Dermis blood vessel endothelial cell (primary cell): Measurements from ENCODE around the gene KLK7. TPM values are rescaled to one million over a fixed set of nuclear protein-coding genes. Genes with fewer than 3 reads are reported as not detected.

ENCODE experiments used
- DNase-seq: peaks from one replicate; pipeline ENCODE4 v3.0.0; 2010
- total RNA-seq: library from RNA; depleted of rRNA; stranded (reverse); fragments of >200 nt; gene quantifications from 2 replicates; pipeline ENCODE4 v1.2.3, GENCODE V29; 2014

Gene KLK7
- total RNA-seq = under 0.01 TPM in 1 of 2 replicates, not detected in the other

DNA sequence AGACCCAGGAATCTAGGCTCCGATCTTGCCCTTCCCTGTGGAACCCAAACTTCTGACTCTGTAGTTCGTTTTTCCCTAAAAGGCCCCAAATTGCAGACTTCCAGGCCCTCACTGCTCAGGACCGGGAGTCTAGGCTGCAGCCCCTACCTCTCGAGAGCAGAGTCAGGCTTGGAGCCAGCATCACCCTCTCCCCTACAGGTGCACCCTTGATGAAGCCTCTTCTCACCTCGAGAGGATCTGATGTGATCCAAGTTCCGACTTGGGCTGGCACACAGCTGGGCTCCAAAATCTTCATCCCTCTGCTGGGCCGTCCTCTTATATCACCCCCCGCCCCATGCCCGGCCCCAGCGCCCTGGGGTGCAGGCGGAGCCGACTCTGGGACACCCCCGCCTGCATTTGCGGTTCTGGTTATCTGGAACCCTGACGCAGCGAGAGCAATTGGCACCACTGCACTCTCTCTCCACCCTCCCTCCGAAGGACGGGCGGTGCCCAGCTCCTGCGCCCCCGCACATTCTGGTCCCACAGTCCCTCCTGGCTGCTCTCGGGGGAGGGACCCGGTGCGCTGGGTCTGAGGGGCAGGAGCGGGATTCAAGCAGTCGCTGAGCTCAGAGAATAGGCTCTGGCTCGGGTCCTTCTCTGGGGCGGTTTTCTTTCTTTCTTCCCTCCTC is at the start of gene KLK7:
Gene KLK7, minus strand, starts transcription at position 293 of the 668 bp plus-strand sequence. CDS start 1,518 bp downstream, outside the sequence.
- no peak for DNase-seq

DNA sequence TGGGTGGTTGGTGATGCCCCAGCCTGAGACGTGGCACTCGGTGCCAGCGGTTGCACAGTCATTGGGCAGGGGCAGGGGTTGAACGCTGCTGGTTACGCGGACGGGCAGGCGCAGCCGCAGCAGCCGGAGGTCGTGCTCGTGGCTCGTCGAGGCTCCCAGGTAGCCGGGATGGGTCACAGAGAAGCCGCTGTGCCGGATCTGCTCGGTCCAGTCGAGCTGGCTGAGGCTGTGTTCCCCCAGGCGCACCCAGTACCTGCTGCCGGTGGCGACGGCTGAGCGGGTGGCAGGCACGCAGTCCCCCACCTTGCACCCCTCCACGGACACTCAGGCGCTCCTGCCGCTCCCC is 48.1 kb upstream of the KLK7 start:
- no peak for DNase-seq

DNA sequence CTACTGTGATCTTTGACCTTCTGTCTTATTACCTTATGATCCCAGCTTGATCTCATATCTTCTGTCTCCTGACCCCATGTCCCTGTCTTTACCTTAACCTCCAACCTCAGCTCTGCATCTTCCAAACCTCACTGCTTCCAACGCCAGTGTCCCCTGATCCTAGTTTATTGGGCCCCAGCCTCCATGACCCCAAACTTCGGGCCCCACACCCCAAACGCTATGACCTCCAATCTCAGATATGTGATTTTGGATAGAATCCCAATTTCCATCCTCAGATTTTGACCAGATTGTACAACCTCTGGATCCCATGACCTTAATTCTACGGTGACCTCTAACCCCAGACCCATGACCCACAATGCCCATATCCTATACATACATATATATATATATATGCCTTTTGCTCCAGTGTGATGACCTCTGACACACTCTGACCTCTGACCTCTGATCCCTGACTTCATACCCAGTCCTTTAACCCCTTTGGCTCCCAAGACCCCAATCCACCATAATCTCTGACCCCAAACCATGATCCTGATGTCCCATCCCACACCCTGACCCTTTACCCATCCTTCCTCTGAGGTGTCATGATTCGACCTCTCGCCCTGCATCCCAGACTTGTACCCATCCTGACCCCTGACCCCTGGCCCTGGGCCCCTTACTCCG is 47.6 kb upstream of the KLK7 start:
- no peak for DNase-seq

DNA sequence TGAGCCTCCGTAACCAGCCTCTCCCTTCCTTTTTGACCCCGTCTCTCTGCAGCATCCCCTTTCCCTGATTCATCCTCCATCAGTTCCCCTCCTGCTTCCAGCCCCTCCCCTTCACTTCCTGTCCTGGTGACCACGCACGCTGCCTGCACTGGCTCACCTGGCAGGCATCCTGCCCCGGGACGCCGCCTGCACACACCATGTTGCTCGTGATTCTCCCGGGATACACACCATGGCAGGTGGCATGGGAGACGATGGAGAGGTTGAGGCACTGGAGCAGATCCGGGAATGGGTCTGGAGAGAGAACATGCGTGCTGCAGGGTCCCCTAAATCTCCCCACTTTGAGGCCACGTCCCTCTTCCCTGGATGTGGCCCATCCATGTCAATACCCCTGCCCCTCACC is 46.9 kb upstream of the KLK7 start:
- no peak for DNase-seq

DNA sequence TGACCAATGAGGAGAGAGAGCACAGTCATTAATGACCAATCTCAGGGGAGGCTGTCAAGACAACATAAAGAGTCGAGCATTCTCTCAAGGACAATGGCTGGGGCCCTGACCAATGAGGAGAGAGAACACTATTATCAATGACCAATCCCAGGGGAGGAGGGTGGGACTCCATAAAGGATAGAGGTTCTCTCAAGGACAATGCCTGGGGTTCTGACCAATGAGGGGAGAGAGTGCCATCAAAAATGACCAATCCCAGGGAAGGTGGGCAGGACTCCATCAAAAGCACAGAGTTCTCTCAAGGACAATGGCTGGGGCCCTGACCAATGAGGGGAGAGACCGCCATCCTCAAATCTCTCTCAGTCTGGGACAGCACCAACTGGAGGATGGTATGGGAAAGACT is 46.0 kb upstream of the KLK7 start:
- DNase-seq = no peak

DNA sequence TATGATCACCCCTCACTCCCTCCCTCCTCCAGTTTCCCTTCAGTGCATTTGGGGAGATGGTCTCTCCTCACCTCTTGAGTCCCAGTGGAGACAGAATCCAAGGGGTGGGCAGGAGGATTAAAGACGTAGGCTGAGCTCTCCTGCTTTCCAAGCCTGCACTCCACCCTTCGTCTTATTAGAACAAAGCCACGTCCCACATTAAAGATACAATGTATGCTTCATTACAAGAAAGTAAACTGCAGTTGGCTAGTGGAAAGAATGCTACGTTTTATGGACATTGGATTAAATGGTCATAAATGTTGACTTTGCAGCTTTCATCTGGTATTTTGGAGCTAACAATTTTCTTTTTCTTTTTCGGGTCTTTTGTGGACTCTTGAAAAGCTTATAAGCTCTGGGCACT is 44.2 kb upstream of the KLK7 start:
- no peak for DNase-seq

DNA sequence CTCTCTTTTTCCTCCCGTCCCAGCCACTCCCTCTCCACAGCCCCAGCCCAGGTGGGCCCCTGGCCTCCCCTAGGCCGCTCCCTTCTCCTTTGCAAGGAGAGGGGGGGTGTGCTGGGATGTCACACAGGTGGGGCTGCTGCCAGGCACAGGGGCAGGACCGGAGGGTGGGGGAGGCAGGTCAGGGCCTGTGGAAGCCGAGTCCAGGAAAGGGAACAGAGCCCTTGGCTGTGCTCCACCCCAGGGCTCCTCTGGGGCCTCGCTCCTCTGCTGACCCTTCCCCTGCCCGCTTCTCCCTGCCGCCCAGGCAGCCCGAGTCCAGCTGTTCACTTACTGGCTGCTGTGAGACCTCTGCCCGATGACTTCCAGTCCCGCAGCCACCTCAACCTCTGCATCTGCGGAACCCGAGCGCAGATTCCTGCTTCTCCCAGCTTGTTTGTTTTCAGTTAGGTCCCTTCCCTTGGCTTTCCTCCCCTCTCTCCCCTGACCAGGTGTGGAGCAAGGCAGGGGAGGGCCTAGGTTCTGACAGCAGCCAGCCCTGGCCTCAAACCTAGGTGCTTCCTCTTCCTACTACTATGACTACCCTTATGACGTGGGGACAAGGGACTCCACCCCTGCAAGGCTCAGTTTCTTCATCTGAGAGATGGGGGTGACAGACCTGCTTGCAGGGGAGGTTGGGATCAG is 43.5 kb upstream of the KLK7 start:
- DNase-seq = no peak

DNA sequence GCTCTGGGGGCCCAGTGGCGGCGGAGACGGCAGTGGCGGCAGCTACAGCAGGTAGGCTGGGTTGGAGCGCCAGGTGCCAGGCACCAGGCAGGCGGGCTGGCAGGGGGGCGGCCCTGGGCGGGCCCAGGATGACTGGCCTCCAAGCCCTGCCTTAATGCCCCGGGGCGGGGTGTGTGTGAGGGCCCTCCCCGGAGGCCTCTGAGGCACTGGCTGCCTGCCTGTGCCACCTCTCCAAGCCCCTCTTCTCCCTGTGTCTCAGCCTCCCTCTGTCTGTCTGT is 42.8 kb upstream of the KLK7 start, which contains the start of gene KLK11:
Gene KLK11, minus strand, starts transcription at position 63 of the 278 bp plus-strand sequence. CDS start 985 bp downstream, outside the sequence.
- DNase-seq = no peak

DNA sequence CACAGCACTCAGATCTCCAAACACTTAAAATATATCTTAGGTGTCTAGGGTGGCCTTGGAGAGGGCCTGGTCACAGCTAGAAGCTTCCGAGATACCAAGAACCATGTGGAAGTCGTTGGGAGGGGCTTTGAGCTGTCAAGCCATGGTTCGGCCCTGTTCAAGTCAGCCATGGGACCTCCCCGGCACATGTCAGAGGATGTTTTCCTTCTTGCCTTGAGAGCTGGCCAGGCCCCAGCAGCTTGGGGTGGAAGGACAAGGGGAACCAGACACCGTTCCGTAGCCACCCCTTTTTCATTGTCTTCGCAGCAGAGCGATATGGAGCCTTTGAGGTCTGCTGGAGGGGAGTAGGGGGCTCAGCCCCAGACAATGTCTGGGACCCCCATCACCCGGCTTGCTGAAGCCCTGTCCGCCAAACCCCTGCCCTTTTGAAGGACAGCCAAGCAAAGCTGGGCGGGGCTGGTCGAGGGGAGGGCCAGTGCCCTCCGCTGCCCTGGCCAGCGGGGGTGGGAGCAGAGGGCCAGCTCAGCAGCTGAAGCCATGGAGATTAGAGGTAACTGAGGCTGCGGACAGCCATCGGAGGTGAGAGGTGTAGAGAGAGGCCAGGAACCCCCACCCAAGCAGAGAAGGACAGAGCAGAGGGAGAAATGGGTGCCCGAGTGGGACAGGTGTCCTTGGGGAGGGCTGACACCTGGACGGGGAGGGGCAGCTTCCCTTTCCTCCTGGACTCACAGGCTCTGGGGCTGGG is 42.3 kb upstream of the KLK7 start:
- no peak for DNase-seq

DNA sequence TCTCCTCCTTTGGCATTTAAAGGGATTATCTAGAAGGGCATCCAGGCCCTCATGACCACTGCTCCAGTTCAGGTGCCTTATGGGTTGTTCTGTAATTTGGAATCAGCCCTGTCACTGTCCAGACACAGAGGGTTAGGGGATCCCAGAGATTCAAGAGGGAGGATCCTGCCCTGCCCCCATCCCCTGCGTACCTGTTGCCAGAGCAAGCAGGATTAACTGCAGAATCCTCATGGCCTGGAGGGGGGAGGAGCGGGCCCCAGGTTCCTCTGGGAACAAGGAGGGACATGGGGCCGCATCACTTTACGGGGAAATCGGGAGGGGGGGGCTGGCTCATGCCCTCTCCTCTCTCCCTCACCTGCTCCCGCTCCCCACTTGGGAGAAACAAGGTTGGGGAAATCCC is 41.7 kb upstream of the KLK7 start:
- no peak for DNase-seq

DNA sequence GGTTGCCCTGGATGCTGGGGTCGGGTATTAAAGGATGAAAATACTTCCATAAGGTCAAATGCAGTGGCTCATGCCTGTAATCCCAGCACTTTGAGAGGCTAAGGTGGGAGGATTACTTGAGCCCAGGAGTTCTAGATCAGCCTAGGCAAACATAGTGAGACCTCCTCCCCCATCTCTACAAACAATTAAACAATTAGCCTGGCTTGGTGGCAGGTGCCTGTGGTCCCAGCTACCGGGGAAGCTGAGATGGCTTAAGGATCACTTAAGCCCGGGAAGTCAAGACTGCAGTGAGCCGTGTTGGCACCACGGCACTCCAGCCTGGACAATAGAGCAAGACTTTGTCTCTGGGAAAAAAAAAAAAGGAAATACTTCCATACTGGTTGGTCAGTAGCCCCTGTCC is 41.2 kb upstream of the KLK7 start:
- no peak for DNase-seq

DNA sequence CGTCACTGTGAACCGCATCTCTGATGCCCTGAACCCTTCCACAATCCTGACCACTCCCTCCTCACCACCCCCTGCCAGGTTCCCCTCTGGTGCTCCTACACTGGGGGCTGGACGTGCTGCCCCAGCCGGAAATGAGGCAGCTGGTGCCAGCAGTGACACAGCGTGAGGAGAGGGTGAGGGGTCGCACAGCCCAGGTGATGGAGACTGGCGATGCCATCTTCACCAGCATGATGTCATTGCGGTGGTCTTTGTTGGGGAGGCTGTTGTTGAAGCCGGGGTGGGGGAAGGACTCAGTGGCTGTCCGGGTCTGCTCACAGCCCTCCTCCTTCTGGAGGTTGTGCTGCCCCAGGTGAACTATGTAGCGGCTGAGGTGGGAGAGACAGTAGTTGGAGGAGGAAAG is 40.2 kb upstream of the KLK7 start:
- no peak for DNase-seq

DNA sequence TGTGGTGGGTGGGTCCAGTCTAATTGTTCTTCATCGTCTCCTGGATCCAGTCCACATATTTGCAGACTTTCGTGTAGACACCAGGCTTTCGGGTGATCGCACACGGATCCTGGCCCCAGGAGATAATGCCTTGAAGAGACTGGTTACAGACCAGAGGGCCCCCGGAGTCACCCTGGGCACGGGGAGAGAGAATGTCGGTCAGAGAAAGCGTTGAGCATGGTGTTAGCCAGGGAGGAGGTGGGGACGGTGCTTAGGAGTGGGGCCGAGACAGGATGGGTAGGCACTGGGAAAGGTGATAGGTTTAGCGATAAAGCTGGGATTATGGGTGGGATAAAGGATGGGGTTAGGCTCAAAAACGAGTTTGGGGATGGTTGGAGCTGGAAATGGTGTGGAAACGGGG is 38.8 kb upstream of the KLK7 start:
- DNase-seq = no peak

DNA sequence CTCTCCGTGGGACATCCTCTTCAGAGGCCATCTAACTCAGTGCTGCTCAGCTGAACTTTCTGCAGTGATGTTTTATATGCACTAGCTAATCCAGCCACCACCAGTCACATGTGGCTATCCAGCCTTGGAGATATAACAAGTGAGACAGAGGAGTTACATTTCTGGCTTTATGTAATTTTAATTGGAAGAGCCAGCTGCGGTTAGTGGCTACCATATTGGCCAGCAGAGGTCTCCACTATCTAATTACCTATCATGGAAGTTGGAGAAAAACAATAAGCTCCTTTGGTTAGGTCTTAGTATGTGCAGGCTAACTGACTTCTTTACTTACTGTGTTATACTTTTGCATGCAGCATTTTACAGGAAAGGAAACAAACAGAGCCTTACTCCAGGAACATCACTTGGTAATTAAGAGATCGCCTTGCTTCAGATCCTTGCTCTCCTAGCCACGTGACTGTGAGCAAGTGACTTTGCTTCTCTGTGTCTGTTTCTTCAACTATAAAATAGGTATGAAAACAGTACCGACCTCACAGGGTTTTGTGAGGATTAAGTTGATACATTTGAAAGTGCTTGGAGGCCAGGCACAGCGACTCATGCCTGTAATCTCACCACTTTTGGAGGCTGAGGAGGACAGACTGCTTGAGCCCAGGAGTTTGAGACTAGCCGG is 37.4 kb upstream of the KLK7 start:
- DNase-seq = peak; percentile 68

DNA sequence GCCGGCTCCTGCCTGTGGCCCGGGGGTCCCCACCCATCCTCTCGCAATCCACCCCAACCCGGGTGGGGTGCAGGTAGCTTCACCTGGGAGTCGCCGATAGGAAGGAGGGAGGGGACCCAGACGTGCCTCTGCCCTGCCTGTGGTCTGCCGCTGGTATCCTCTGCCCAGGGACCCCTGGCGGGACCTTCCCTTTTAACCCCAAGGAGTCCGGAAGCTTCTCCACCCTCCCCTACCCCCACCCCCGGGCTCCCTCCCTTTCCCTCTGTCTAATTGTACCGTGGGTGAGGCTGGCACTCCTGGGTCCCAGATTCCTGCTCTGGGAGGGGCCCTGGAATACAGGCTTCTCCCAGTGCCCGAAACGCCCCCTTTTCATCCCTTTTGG is 35.8 kb upstream of the KLK7 start, which contains the start of gene KLK10:
Gene KLK10, minus strand, starts transcription at position 166 of the 382 bp plus-strand sequence. CDS start 579 bp downstream, outside the sequence.
- no peak for DNase-seq

DNA sequence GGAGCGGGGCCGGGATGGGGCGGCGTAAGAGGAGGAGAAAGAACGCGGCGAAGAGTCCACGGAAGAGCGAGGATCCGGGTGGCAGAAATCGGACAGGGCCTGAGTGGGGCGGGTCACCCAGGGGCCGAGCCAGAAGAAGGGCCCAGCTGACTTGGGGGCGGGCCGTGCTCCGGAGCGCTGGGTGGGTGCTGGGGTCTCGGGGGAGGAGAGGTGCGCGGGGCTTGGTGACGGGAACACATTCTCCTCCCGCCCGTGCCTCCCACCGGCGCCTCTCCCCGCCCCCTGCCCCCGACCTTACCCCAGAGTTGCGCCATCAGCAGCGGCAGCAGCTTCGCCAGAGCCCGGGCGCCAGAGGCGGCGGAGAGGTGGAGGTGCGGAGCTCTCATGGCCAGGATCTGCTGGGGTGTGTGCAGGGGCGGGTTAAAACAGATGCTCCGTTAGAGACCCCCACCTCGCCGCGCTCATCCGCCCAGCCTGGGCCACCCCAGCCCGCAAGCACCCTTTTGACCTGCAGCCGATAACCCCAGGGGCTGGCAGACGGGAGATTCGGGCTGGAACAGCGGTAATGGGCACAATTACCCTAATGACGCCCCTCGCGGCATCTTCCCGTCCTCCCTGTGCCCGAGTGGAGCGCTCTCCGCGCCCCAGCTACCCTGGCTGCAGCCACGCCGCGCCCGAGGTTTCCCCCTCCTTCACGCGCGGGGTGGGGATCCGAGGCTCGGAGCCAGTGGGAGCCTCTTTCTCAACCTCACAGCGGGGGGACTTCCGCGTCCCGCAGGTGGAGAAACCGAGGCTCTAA is 35.2 kb upstream of the KLK7 start:
- no peak for DNase-seq

DNA sequence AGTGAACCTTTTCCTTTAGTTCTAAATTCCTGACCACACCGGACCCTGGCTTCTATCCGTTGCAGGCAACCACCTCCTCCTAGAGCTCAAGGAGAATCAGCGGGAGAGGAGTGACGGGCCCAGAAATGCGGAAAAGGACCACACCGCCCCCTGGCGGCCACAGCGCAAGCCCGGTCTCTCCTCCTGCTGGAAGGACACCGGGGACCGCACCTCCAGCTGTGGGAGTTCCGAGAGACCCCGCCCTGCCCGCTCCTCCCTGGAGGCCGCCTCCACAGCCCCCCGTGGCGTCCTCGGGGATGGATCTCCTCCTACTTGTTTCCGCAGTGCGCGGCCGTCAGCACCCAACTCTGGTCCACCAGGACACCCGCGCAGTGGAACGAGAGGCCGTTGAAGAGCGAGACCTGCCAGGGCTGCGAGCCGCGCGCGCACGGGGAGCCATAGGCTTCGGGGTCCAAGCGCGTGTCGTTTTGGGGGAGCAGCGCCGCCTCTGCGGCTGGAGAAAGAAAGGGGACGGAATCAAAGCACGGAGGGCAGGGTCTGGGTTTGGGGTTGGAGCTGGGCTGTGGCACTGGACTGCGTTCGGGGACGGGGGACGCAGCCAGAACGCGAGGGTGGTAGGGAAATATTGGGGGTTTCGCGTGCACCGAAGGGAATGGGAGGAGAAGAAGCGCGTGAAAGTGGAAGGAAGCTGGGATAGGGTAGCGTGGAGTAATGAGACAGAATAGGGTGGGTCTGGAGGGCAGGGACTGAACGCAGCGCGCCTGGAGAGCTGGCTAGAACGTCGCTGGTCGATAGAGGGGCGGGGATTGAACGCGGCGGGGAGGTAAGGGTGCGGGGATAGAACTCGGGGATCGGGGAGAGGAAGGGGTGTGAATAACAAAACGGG is 33.3 kb upstream of the KLK7 start:
- DNase-seq = peak; percentile 73

DNA sequence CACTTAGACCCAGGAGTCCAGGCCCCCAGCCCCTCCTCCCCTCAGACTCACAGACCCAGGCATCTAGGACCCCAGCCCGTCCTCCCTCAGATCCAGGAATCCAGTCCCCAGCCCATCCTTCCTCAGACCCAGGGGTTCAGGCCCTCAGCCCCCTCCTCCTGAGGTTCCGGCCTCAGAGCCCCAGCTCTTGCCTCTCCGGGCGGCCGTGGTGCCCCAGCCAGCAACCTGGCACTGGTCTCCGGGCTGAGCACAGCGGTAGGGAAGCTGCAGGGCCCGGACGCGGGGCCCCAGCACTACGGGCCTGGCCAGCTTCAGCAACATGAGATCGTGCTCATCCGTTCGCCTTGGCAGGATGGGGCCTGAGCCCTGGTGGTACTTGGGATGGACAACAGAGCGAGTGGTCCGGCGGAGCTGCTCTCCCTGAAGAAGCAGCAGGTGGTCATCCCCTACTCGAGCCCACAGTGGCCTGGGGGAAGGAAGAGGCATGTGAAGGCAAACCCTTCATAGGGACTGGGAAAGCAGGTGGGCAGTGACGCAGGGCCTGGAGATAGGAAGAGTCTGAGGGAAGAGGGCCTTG is 32.1 kb upstream of the KLK7 start:
- DNase-seq = no peak

DNA sequence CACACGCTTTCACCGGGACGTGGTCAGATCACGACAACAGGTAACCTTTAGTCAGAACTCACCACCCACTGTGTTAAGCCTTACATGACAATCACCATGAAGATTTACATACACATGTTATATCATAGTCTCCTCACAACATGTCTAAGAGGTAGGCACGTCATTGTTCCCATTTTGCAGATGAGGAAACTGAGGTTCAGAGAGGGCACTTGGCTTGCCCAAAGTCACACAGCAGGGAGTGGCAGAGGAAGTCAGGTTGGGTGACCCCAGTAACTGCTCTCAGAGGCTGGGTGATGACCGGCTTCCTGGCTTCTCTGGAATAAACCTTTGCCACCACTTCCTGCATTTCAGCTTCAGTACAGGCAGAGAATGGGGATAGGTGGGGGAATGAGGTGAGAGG is 30.5 kb upstream of the KLK7 start:
- DNase-seq = no peak

DNA sequence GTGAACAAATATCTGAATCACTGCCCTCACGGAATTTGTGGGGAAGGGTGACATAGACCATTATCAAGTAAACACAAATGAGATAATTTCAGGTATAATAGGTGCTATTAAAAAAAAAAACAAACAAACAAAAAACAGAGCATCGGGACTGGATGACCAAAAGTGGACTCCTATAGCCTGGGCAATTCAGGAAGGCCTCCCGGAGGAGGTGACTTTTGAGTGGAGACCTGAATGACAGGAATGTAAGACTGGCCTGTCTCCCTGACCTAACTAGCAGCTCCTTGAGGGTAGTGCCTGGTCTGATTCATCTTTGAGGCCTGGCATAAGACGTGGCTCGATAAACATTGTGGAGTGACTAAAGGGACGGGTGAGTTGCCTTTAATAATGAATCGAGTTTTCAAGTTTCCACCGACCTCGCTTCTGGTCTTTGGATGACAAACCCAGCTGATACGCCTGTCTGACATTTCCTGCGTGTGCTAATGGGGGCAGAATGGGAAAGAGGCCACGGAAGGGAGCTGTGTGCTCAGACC is 29.0 kb upstream of the KLK7 start:
- no peak for DNase-seq
